ENCODE data around the gene ADAMTS2.
"Not testable (repeated sequence)": the region's sequence is repeated elsewhere in the genome, so short reads cannot be mapped to it uniquely, and the experiment has no call there.

The ADAMTS2 gene

DNA sequence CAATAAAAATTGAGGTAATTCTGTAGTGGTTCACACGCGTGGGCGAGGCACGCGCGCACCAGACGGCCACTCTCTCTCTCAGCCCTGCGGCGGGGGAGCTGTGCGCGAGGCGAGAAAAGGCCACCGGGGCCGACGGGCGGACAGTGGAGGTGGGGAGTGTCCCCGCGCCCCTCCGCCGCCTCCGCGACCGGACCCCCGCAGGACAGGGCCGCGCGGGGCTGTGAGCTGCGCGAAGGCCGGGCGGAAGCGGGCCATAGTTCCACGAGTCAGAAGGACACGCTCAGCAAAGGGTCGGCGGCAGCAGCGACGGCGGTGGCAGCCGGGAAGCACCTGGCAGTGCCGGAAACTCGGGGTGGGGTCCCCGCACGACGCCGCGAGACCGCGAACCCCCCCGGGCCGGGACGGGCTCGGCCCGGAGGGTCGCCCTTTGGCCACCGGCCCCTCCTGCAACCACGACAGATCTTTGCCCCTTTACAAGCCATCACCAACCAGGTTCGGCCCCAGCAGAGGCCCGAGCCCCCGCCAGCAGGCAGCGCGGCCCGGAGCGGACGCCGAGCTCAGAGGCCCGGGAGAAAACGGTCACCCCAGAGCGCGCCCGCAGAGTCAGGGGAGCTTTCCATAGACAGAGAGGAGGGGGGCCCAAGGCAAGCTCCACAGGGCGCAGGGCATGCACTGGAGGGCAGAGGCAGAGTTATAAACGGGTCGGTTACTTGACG, 224.2 kb downstream of the ADAMTS2 start:
- DNase-seq: no peak

DNA sequence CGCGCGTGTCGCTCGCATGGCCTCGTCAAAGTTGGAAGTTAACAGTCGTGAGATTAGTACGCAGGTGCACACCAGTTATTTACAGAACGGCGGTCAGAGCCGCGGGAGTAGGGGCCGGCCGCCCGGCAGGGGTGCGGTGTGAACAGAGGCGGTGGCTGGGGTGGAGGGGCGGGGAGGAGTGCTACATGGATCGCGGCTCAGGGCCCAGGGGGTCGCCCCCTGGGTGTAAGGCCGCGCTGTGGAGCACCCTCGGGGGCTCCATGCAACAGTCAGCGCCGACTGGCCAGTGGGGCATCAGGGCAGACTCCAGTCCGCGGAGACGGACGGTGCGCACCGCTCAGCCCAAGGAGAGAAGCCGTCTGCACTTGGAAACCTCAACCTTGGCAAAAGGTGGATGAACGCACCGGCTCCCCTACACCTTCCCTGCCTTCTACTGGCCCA, 224.8 kb downstream of the ADAMTS2 start:
- DNase-seq: no peak

DNA sequence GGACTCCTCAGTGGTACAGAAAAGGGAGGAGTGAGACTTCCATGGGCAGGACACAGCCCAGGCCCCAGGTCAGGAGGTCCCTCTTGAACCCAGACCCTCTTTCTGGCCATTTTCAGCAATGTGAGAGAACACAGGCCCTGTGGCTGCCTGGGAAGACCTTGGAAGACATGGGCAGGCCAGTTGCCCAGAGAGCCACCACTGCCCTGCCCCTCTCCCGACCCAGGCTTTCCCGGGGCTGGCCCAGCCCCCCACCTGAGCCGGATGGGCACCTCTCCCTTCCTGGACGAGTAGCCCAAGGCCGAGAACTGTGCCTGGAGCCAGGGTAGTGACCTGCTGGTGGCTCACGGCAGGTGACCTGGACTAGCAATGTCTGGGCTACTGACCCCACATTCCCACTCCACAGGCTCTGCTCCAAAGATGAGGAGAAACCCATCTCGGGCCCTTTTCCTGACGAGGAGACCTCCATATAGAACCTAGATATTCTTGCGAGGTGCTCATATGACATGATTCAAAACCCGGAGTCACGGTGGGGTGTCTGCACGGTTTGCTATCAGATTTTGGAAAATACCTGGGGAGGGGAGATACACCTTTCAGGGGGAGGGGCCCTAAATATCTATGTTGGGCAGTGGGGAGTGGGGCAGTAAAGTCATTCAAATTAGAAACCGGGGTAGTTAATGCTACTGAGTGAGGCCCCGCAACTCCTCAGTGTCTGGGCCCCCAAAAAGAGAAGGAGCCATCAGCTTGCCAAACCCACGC, 225.7 kb downstream of the ADAMTS2 start:
- no peak for DNase-seq

DNA sequence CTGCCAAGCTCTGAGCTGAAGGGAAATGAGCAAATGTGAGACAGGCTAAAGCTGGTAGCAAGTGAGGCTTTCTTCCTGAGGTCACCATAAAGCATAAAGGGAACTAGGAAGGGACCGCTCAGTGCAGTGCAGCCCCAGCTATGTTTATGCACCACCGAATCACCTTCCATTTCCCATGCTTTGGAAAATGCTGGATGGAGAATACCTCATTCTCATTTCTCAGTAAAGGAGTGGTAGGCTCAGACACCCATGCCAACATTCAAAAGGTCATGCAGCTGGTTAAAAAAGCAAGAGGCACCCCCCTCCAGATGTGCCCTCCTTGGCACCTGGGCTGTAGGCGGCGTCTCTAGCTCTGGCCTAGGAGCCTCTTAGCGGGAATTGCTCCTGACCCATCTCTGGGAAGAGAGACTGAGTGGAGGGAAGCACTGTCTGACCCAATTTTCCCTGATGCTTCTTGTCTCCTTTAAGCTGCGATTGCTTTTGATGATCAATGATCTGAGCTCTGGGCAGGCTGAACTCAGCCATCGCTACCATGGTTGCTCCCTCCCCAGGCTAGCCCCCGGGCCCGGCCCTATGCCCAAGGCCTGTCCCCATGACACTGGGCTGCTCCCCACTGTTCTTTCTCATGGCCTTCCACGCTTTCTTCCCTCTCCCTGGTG, 226.4 kb downstream of the ADAMTS2 start:
- no peak for DNase-seq

DNA sequence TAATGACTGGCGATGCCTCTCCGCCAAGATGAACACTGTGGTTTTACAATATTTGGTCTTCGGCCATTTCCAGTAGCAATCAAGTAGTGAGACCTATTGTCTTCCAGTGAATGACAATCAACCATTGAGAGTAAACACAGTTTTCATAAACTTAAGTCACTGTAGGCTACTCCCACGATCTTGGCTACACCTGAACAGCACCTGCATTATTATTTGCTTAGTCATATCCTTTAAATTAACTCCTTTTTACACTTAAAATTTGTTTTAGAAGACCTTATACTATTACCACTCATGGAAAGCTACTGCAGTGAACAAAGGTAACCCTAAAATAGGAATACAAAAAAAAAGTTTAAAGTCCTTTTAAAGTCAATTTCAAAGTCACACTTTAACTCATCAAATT, 226.9 kb downstream of the ADAMTS2 start:
- no peak for DNase-seq

DNA sequence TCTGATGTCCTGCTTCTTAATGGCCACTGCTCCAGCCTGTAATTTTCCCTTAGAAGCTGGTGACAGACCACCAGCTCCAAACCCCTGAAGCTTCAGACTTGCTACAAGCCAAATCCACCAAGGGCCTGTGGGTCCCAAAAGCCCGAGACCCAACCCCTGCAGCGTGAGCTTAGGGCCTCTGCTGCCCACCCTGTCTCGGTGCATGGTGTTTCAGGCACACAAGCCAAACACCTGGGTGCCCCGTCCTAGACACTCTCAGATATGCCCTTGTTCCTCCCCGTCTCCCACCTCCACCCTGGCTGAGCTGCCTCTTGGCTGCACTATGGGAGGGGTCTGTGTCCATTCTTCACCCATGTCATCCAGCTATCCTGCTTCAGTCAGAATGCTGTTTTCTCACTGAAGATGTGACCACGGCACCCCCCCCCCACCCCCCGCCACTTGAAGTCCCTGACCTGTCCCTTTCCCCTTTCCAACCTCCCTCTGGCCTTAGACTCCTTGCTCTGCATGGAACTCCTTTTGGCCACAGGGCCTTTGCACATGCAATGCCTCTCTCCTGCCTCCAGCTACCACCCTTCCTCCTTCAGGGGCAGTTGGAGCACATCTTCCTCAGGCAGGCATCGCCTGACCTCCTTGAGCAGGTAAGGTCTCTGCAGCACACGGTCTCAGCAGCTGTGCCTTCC, 229.3 kb downstream of the ADAMTS2 start:
- no peak for DNase-seq

DNA sequence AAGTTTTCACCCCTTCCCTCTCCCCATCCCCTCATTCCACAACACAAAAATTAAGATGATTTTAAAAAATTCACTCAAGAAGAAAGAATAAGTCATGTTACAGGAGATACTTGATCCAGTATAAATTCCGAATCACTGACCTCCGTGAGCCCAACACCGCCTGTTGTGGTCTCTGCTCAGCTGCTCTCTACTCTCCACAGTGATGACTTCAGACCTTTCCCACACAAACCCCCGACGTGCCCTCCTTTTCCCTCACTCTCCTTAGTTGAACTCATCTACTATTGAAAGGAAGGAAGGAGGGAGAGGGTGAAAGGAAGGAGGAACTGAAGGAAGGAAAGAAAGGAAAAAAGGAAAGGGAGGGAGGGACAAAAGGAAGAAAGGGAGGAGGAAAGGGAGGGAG, 230.0 kb downstream of the ADAMTS2 start:
- DNase-seq: no peak

DNA sequence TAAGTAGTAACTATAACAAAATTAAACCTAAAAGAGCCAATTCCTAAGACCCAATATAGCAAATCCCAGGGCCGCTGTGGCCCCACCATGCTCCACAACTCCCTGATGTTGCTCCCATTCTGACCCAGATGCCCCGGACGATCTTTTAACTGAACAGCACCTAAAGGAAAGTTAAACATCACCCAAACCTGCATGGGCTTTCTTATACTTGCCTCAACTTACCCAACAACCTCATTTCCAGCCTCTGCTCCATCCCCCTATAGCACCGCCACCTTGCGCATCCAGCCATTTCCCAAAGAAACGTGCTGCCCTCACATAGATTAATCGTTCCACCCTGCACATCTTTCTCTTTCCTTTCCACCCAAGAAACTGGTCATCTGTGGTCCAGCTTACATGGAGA, 230.5 kb downstream of the ADAMTS2 start:
- DNase-seq: no peak

DNA sequence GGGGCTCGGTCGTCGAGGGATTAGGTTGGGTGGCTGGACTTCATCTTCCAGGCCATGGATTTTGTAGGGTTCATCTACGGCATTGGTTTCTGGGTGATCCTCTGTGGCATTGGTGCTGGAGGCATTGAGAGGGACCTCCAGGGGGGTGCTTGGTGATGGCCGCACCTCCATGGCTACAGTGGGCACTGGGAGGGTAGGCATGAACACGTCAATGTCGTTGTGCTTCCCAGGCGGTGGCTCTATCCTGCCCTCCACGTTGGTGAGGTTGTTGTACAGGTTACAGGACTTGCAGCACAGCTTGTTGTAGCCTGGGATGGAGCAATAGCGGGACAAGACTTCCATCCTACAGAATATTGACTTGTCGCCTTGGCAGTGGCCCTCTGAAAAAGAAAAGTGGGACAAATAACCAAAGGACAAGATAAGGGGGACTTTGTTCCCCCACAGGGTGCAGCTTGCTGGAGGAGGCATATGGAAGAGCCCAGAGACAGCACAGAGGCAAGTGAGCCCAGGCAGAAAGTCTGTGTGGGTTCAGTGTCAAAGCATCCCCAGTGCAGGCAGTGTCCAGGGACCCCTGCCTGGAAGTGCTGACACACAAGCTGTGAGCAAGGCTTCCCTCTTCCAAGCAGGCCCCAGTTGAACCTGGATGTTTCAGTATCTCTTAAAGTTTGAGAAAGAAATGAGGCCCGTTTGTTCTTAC, 231.2 kb downstream of the ADAMTS2 start:
- no peak for DNase-seq

DNA sequence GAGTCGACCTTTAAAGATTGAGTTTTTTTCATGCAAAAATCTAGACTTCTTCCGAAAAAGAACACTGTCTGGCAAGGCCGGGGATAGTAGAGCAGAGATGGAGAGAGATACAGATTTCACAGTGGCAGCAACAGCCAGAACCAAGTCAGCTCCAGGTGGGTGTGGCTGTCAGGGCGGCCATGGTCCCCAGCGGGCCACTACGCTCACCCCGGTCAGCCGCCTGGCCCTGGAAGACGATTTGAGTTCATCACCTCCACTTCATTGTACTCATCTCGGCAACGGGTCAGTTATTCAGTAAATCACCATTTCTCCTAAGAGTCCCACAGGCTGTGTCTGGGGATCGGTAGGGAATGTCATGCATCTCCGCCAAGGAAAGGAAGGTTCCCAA, 232.1 kb downstream of the ADAMTS2 start:
- no peak for DNase-seq

DNA sequence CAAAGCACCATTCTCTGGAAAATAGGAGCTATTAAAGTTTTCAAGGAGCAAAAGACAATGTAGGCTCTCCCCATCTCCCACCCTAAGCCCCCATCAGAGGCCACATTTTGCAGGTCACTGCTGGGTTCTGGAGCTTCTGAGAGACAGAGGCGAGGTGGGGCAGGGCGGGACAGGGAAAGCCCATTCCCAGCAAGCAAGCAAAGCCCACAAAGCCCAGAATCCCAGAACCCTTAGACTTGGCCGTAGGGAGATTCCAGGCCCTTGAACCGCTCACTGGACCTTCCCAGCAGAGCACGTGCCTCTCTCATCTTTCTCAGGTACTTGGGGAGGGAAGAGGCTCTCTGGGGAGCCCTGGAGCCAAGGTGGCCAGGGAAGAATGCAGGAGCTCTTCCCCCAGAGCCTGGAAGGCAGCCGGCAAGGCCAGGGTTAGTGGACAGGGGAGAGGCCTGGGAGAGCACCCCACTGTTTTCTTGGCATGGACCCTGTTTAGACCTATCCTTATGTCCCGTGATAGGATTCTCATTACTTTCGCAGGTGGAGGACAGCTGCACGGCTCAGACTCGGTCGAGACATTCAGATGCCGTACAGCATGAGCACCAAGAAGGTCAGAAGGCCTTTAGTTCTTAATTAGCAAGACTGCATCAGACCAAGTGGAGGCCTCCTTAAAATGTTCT, 232.7 kb downstream of the ADAMTS2 start:
- DNase-seq: no peak

DNA sequence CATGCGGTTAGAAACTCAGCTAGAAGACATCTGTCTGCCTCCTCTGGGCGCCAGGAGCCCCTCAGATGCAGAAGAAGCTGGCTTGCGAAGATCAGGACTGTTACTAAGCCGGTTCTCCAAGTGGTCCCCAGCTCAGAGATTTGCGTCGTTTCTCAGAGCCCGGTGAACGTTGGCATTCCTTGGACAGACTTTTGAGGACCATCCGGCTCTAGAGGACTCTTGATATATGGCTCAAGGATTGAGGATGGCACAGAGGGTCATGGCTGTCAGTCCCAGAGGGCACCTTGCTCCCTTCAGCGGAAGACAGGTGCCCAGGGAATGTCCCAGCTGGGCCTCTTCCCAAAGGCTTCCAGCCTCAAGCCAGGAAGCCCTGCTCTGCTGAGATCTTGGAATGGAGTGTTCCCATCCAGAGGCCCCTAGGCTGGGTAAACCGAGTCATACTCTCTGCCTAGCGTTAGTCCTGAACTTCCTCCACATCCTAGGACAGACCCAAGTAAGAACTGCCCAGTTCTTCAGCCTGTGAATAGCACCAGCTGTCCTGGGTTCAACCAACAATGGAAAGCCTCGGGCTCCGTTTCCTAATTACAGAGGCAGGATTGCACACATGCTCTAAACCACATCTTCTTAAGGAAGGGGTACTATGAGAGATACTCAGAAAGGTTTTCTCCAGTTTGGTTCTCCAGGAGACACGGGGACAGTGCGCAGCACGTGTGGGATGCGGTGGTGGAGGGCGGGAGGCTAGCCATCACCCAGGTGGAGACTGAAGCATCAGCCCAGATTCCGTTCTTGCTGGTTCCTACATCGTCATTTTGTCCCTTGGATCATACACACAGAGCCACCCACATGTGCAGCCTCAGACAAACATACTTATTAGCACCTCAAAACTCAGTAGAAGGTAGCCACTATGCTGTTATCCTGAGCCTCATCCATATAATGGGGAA, 233.7 kb downstream of the ADAMTS2 start:
- no peak for DNase-seq

DNA sequence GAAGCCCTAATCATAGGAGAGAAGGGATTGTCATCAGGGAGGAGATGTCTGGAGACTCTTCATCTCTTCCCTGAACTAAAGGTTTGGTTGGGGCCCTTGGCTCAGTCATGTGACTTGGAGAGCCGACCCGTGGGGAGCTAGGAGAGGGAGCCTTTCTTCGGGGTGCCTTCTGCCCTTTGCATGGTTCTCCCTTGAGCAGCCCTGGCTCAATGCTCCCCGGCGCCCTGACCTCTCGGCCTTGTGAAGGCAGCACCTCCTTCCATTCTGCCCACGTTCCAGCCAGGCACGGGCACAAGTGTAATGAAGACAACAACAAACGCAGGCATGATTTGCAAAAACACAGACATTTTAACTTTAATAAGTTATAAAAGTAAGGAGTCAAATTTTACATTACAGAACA, 234.7 kb downstream of the ADAMTS2 start:
- DNase-seq: no peak

DNA sequence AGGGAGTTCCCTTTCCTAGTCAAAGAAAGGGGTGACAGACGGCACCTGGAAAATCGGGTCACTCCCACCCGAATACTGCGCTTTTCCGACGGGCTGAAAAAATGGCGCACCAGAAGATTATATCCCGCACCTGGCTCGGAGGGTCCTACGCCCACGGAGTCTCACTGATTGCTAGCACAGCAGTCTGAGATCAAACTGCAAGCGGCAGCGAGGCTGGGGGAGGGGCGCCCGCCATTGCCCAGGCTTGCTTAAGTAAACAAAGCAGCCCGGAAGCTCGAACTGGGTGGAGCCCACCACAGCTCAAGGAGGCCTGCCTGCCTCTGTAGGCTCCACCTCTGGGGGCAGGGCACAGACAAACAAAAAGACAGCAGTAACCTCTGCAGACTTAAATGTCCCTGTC, 244.0 kb downstream of the ADAMTS2 start:
- DNase-seq: not testable (repeated sequence)

DNA sequence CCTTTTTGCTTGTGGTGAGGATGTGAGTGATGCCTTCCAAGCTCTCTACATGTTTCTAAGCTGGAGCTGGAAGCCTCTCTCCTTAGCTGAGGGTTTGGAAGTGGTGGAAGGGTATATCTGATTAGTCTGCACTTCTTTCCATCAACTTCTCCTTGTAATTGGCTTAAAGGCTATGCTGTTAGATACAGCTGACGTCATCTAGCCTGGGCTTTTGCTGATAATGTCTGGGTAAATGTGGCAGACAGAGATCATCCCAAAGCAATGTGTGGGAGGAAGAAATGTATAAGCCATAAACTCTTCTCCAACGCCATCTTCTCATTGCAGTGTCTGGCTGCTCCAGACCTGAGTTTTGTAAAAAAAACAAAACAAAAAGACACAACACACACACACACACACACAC, 255.8 kb downstream of the ADAMTS2 start:
- DNase-seq: no peak

DNA sequence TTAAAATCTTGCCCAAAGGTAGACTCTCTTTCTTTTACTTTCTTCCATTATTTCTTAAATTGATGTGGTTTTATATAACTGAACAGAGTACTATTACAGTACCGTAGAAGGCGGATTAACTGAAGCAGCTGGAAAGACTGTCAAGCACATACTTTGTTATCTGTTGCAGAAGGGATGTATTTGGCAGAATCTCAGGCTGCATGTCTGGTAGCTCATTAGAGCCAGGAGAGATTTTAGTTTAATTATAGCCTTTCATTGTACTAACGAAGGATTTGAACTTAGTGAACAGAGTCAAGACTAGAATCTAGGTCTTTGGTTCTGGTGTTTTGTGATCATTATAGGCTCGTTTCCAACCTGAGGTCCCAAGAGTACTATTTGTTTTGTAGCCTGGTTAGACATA, 264.5 kb downstream of the ADAMTS2 start:
- DNase-seq: no peak

DNA sequence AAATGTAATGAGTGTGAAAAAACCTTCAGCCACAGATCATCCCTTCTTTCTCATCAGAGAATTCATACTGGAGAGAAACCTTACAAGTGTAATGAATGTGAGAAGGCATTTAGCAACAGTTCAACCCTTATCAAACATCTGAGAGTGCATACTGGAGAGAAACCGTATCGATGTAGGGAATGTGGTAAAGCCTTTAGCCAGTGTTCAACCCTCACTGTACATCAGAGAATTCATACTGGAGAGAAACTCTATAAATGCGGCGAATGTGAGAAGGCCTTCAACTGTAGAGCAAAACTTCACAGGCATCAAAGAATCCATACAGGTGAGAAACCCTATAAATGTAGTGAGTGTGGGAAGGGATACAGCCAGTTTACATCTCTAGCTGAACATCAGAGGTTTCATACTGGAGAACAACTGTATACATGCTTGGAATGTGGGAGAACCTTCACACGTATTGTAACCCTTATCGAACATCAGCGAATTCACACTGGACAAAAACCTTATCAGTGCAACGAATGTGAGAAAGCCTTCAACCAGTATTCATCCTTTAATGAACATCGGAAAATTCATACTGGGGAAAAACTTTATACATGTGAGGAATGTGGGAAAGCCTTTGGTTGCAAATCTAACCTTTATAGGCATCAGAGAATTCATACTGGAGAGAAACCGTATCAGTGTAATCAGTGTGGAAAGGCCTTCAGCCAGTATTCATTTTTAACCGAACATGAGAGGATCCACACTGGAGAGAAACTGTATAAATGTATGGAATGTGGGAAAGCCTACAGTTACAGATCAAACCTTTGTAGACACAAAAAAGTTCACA, 265.9 kb downstream of the ADAMTS2 start:
- no peak for DNase-seq

DNA sequence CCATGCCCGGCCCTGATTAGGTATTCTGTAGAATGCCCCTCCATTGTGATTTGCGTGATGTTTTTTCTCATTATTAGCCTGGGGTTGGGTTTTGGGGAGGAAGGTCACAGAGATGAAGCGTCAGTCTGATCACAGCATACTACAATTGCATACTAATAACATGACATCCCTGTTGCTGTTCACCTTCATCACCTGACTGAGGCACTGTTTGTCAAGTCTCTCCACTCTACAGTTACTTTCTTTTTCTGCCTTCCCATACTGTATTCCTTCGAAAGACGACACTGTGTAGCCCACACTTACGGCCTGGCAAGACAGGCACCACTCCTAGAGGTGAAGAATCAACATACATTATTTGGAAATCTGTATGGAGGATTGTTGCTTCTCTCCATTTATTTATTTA, 279.6 kb downstream of the ADAMTS2 start:
- DNase-seq: no peak

DNA sequence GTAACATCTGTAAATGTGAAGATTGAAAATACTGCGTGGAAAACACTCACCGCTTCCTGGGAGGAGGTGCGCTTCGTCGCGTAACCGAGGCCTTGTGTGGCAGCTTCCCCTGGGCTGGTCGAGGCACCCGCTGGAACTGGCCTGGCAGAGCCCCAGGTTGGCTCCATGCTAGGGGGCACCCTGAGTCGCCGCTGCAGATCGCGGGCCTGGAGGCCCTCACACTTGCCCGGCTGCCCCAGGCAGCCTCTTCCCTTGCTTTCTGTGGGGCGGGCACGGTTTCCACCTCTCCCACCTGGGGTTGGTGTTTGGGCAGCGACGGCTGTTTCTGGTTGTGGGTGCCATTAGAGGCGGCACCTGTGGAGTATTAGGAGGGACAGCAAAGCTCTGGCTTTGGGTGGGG, 284.2 kb downstream of the ADAMTS2 start:
- DNase-seq: no peak
